A673 (cell line): Measurements from ENCODE around the gene MINDY4.

Source experiments
- EZH2 ChIP-seq: fragments of 200-600 bp; sonication (generic); IDR thresholded peaks from 2 replicates; pipeline ENCODE4 v1.6.1; 2017; ENCODE audit warnings: borderline replicate concordance, low read depth, mild to moderate bottlenecking, mixed read lengths, antibody characterized with exemption, low read length; ENCODE audit not compliant: poor library complexity, severe bottlenecking
- TF ChIP-seq, protein P1 (sequence below): fragments of 300-800, 200-600 bp; sonication (generic); conservative IDR thresholded peaks from 2 replicates; pipeline ENCODE4 v1.5.1; 2017; ENCODE audit warnings: low read depth, mild to moderate bottlenecking, antibody characterized with exemption, low read length, moderate library complexity, mixed read lengths

DNA sequence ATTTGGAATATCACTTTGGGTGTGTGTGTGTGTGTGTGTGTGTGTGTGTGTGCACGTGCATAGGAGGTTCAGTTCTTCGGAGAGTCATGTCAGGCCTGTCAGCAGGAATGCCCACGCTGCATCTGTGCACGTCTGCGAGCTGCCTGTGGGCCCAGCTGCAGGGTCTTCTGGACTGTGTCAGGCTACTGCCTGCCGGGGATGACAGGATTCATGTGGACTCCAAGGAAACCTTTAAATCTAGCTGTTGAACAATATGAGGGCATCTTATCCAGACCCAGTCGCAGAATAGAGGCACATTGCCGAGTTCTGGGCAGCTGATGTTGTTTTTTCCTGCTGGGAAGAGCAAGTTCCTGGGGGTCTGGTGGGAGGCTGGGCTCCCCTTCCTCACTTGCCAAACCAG lies 159.4 kb downstream of the MINDY4 start:
- TF ChIP-seq, protein P1, sequence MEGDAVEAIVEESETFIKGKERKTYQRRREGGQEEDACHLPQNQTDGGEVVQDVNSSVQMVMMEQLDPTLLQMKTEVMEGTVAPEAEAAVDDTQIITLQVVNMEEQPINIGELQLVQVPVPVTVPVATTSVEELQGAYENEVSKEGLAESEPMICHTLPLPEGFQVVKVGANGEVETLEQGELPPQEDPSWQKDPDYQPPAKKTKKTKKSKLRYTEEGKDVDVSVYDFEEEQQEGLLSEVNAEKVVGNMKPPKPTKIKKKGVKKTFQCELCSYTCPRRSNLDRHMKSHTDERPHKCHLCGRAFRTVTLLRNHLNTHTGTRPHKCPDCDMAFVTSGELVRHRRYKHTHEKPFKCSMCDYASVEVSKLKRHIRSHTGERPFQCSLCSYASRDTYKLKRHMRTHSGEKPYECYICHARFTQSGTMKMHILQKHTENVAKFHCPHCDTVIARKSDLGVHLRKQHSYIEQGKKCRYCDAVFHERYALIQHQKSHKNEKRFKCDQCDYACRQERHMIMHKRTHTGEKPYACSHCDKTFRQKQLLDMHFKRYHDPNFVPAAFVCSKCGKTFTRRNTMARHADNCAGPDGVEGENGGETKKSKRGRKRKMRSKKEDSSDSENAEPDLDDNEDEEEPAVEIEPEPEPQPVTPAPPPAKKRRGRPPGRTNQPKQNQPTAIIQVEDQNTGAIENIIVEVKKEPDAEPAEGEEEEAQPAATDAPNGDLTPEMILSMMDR: no peak
- no peak for TF ChIP-seq EZH2
